K562 (cell line): ENCODE data around the gene UNKL. TPM values are rescaled to one million over a fixed set of nuclear protein-coding genes. Genes with fewer than 3 reads are reported as not detected.

Experiments
- ATAC-seq: fragments of 200-7000 bp; cut with Tn5 transposase; 3 replicates; pipeline ENCODE4 v1.9.1; 2020; ENCODE audit warnings: moderate library complexity
- BruUV-seq: library from RNA; stranded (reverse); fragments of 400-500 nt; replicated peaks from 2 replicates; lab custom pipeline; 2021; lab: Mats Ljungman, UMichigan
- CTCF ChIA-PET: fragments of 300-600 bp; formaldehyde crosslinking; extraction: SDS; loops from one replicate; lab custom pipeline; 2021; ENCODE audit warnings: low intra/inter-chr PET ratio; lab: Yijun Ruan, JAX
- POLR2A ChIA-PET: fragments of 300-600, 350-650 bp; sonication (Branson Sonifier 250); formaldehyde crosslinking; extraction: SDS; loops from one replicate; lab custom pipeline; 2021; ENCODE audit warnings: antibody characterized with exemption, inconsistent platforms; lab: Yijun Ruan, JAX
- DNase-seq, 4 experiments: peaks; one replicate each; pipeline versions ENCODE4 v3.0.0 to v3.0.0-alpha.2; 2011 to 2018; ENCODE audit warnings: low spot score in 3 of 4, mixed read lengths in 3 of 4; ENCODE audit errors: extremely low read depth in 1 of 4
- FAIRE-seq: peaks from 2 replicates; lab custom pipeline; 2011; peaks lifted over from hg19 to GRCh38; lab: Jason Lieb, UNC
- H2AFZ ChIP-seq: 2 replicates; pipeline ENCODE4 v1.6.0; 2011; ENCODE audit warnings: low read depth, low read length, control low read depth, inconsistent platforms
- H3K27ac ChIP-seq: fragments of 200-600 bp; 3 replicates; pipeline ENCODE4 v1.8.0; 2011; ENCODE audit warnings: low read depth, mild to moderate bottlenecking, control low read depth, inconsistent platforms, low read length, moderate library complexity, mixed read lengths; ENCODE audit errors: extremely low read depth
- H3K27me3 ChIP-seq, 2 experiments: fragments of 300-600 bp in 1 of 2; 2 replicates in 1 of 2; 3 replicates in 1 of 2; pipeline versions ENCODE4 v1.6.0 to v1.8.0; 2011; ENCODE audit warnings: inconsistent platforms in 2 of 2, low read length in 2 of 2, mild to moderate bottlenecking in 1 of 2, mixed read lengths in 1 of 2, moderate library complexity in 1 of 2; ENCODE audit not compliant: control insufficient read depth in 2 of 2, insufficient read depth in 2 of 2
- H3K36me3 ChIP-seq: fragments of 300-600 bp; 3 replicates; pipeline ENCODE4 v1.8.0; 2011; ENCODE audit warnings: mild to moderate bottlenecking, low read length, inconsistent platforms; ENCODE audit not compliant: control insufficient read depth, insufficient read depth
- H3K4me1 ChIP-seq, 2 experiments: fragments of 200-600 bp in 1 of 2; replicated peaks in 1 of 2; 2 replicates in 1 of 2; 3 replicates in 1 of 2; pipeline versions ENCODE4 v1.5.1 to v1.8.0; 2011; ENCODE audit warnings: inconsistent platforms in 2 of 2, low read length in 2 of 2, mild to moderate bottlenecking in 1 of 2, mixed read lengths in 1 of 2, moderate library complexity in 1 of 2; ENCODE audit not compliant: control insufficient read depth in 2 of 2, insufficient read depth in 2 of 2
- H3K4me2 ChIP-seq: 2 replicates; pipeline ENCODE4 v1.6.1; 2011; ENCODE audit warnings: low read length, control low read depth, inconsistent platforms, mixed read lengths; ENCODE audit not compliant: insufficient read depth
- H3K4me3 ChIP-seq: fragments of 200-600 bp; sonication (generic), shearing (Covaris generic); 2 replicates; pipeline ENCODE4 v1.5.1; 2016; ENCODE audit warnings: control low read depth, inconsistent platforms
- H3K79me2 ChIP-seq: fragments of 200-600 bp; 3 replicates; pipeline ENCODE4 v1.8.0; 2011; ENCODE audit warnings: low read length, inconsistent platforms; ENCODE audit not compliant: control insufficient read depth, insufficient read depth
- H3K9ac ChIP-seq, 2 experiments: 2 replicates each; pipeline versions ENCODE4 v1.6.0 to v1.6.1; 2011; ENCODE audit warnings: low read depth in 2 of 2, low read length in 2 of 2, control low read depth in 1 of 2, inconsistent platforms in 1 of 2, mild to moderate bottlenecking in 1 of 2, mixed read lengths in 1 of 2; ENCODE audit not compliant: insufficient read depth in 1 of 2
- H3K9me1 ChIP-seq: one replicate; pipeline ENCODE4 v1.6.0; 2011; ENCODE audit warnings: inconsistent platforms, mild to moderate bottlenecking, low read length, moderate library complexity; ENCODE audit not compliant: control insufficient read depth, insufficient read depth
- H3K9me3 ChIP-seq: replicated peaks from 2 replicates; pipeline ENCODE4 v1.5.1; 2011; ENCODE audit warnings: low read depth, low read length, inconsistent platforms; ENCODE audit not compliant: control insufficient read depth, insufficient read depth
- H4K20me1 ChIP-seq: replicated peaks from 2 replicates; pipeline ENCODE4 v1.6.1; 2011; ENCODE audit warnings: low read length, inconsistent platforms, mixed read lengths; ENCODE audit not compliant: control insufficient read depth, insufficient read depth
- ETV5 ChIP-seq: sonication (generic); formaldehyde crosslinking; IDR thresholded peaks from 2 replicates; pipeline ENCODE4 v1.4.0; 2020; ENCODE audit warnings: low read depth, mild to moderate bottlenecking, missing genetic modification reagents
- GABPA ChIP-seq: fragments of 200-800 bp; sonication (Bioruptor generic); conservative IDR thresholded peaks from 2 replicates; pipeline ENCODE4 v1.6.1; 2016; ENCODE audit warnings: low read depth, missing genetic modification characterization, missing compliant biosample characterization
- HDGF ChIP-seq: fragments of 450-650 bp; IDR thresholded peaks from 2 replicates; pipeline ENCODE4 v1.6.1; 2016
- HMG20A ChIP-seq: fragments of 450-650 bp; formaldehyde crosslinking; conservative IDR thresholded peaks from 2 replicates; pipeline ENCODE4 v1.4.0; 2020; ENCODE audit warnings: mild to moderate bottlenecking, mixed read lengths
- HNRNPLL ChIP-seq: fragments of 200-400 bp; formaldehyde crosslinking; IDR thresholded peaks from 2 replicates; pipeline ENCODE4 v1.6.1; 2017; ENCODE audit warnings: low read length, low read depth, mild to moderate bottlenecking; ENCODE audit not compliant: poor library complexity, severe bottlenecking
- LARP7 ChIP-seq: fragments of 450-650 bp; IDR thresholded peaks from 2 replicates; pipeline ENCODE4 v1.6.1; 2016
- NCOA1 ChIP-seq: fragments of 450-650 bp; IDR thresholded peaks from 2 replicates; pipeline ENCODE4 v1.6.1; 2016; ENCODE audit warnings: low read depth
- RBM17 ChIP-seq: fragments of 200-400 bp; formaldehyde crosslinking; IDR thresholded peaks from 2 replicates; pipeline ENCODE4 v1.6.1; 2017; ENCODE audit warnings: low read depth, mild to moderate bottlenecking, low read length, borderline replicate concordance
- RFX1 ChIP-seq: fragments of 450-650 bp; IDR thresholded peaks from 2 replicates; pipeline ENCODE4 v1.6.1; 2016; ENCODE audit warnings: mild to moderate bottlenecking, moderate library complexity
- SRSF9 ChIP-seq: fragments of 200-400 bp; formaldehyde crosslinking; IDR thresholded peaks from 2 replicates; pipeline ENCODE4 v1.6.1; 2017; ENCODE audit warnings: low read depth, low read length, borderline replicate concordance
- TCF7L2 ChIP-seq: fragments of 150-350 bp; IDR thresholded peaks from 2 replicates; pipeline ENCODE4 v1.6.1; 2016; ENCODE audit warnings: low read depth, mild to moderate bottlenecking, low read length, moderate library complexity
- ZBED1 ChIP-seq: IDR thresholded peaks from 2 replicates; pipeline ENCODE4 v1.6.1; 2014
- ZBTB7A ChIP-seq: IDR thresholded peaks from 2 replicates; pipeline ENCODE4 v1.6.1; 2011; ENCODE audit warnings: low read depth, mild to moderate bottlenecking, low read length, moderate library complexity, borderline replicate concordance; ENCODE audit not compliant: control insufficient read depth
- ZFP30 ChIP-seq: fragments of 250-450 bp; sonication (Bioruptor Pico); IDR thresholded peaks from 2 replicates; pipeline ENCODE4 v1.8.0; 2022; ENCODE audit warnings: moderate library complexity, mild to moderate bottlenecking, inconsistent platforms, borderline replicate concordance
- ZNF134 ChIP-seq: fragments of 250-450 bp; sonication (Bioruptor Pico); conservative IDR thresholded peaks from 2 replicates; pipeline ENCODE4 v1.4.0; 2020
- ZNF398 ChIP-seq: fragments of 250-450 bp; sonication (Bioruptor Pico); IDR thresholded peaks from 2 replicates; pipeline ENCODE4 v1.8.0; 2021; ENCODE audit warnings: moderate library complexity, mild to moderate bottlenecking, inconsistent platforms
- ZNF583 ChIP-seq: fragments of 250-450 bp; sonication (Bioruptor Pico); IDR thresholded peaks from 2 replicates; pipeline ENCODE4 v1.4.0; 2020
- WGBS: fragments of 100-300 bp; shearing (Covaris generic); methylation state at CpG from one replicate; pipeline ENCODE4 v1.1.6; 2016; ENCODE audit warnings: low coverage, mixed read lengths; ENCODE audit not compliant: insufficient coverage; ENCODE audit errors: missing lambda C conversion rate; 5-methylcytosine and 5-hydroxymethylcytosine counted together
- in situ Hi-C: fragments of 300-500 bp; cut with MboI; formaldehyde crosslinking; loops from 4 replicates; pipeline ENCODE4 v1.15.0; 2018; ENCODE audit warnings: inconsistent platforms, mixed read lengths
- intact Hi-C: fragments of 100-400 bp; cut with micrococcal nuclease; formaldehyde crosslinking; loops from 2 replicates; pipeline ENCODE4 v1.14.2; 2022
- polyA plus RNA-seq, 8 experiments: library from polyadenylated mRNA; depleted of rRNA in 4 of 8; stranded (reverse) in 5 of 8; unstranded in 3 of 8; fragments of >200 nt; fragmentation: Nextera tagmentation in 2 of 8; fragmentation: Illumina TruSeq in 1 of 8; extraction: Ambion mirVana in 2 of 8; extraction: Trizol in 1 of 8; gene quantifications; 2 replicates each; pipeline versions ENCODE4 v1.2.1 to v1.2.3, GENCODE V29; 2011 to 2014; ENCODE audit warnings: inconsistent platforms in 1 of 8, missing spikeins in 1 of 8
- total RNA-seq, 7 experiments: library from RNA; depleted of rRNA in 6 of 7; stranded (reverse); fragments of >200 nt in 6 of 7; fragmentation: Illumina TruSeq in 2 of 7; extraction: Trizol in 2 of 7; gene quantifications; 2 replicates each; pipeline versions ENCODE4 v1.2.1 to v1.2.3, GENCODE V29; 2011 to 2021; ENCODE audit warnings: low replicate concordance in 1 of 7
- TF ChIP-seq, protein P1 (sequence below), 3 experiments: fragments of 200-800 bp in 1 of 3; sonication (Bioruptor generic) in 1 of 3; sonication (generic) in 1 of 3; formaldehyde crosslinking in 1 of 3; IDR thresholded peaks; 2 replicates each; pipeline versions ENCODE4 v1.6.1 to v1.8.0; 2016 to 2022; ENCODE audit warnings: mild to moderate bottlenecking in 2 of 3, missing compliant biosample characterization in 2 of 3, missing genetic modification characterization in 2 of 3, missing genetic modification reagents in 1 of 3
- TF ChIP-seq, protein P2 (sequence below): fragments of 450-650 bp; IDR thresholded peaks from 2 replicates; pipeline ENCODE4 v1.6.1; 2016

The UNKL gene
- total and polyA plus RNA-seq, 9 of the 15 experiments (the other 6 are each of a cell fraction or from before 2014, with no cell fraction given) = 0.37 to 30.2 (median 5.1) TPM

- TF ChIP-seq ZFP30 (CRISPR knock-in tag) = no peak
- TF ChIP-seq RBM17 = no peak
- no peak for TF ChIP-seq ETV5 (CRISPR knock-in tag)
Measured at GRCh38 chr16:1336619-1337018, 77.9 kb downstream of the UNKL start (continued).

GRCh38 chr16:1335996-1336395 is 78.5 kb downstream of the UNKL start:
- H3K9ac ChIP-seq = no peak overlapping the region
- intact Hi-C loops = no loop called here
- H3K9me1 ChIP-seq = no peaks in the 10 kb centered on the region
- peaks cover 17 to 91% of the 10 kb centered on the region in 2 experiments for H3K4me1 ChIP-seq
- no peaks in the 10 kb centered on the region for H3K79me2 ChIP-seq
- 0 out of 2 replicates have a peak, but pooled peaks cover 9% of the 10 kb centered on the region for H4K20me1 ChIP-seq
- no peaks in the 10 kb centered on the region for H3K36me3 ChIP-seq
- WGBS = 0% methylated on average over 12 of the region's 12 CpGs
- no peak overlapping the region for H3K4me3 ChIP-seq
- H3K9me3 ChIP-seq = no peaks in the 10 kb centered on the region
- in situ Hi-C loops = no loop called here
- no peak for DNase-seq
- no peak overlapping the region for H2AFZ ChIP-seq
- no peak overlapping the region for H3K27ac ChIP-seq
- H3K4me2 ChIP-seq = no peak overlapping the region
- POLR2A ChIA-PET = interaction anchor here (0.6 to 1.4 kb wide), 6 partner anchors 10 to 43 kb away, joined by 3 to 8 read pairs (median 3); no protein-coding TSS in a partner anchor
- FAIRE-seq = no peak
- no TSS peak for BruUV-seq
- ATAC-seq = no peak
- CTCF ChIA-PET = no interaction called here
- peaks cover 6 to 19% of the 10 kb centered on the region in 2 experiments; a peak in 3 of 5 replicates for H3K27me3 ChIP-seq
- TF ChIP-seq ZNF134 (CRISPR knock-in tag) (no peak), LARP7 (no peak), ZBED1 (no peak), SRSF9 (no peak), RFX1 (peak; percentile 89), HMG20A (CRISPR knock-in tag) (no peak), ZBTB7A (peak; percentile 39; the same call in 1 of the 2 replicates), HDGF (no peak), GABPA (tag) (no peak), NCOA1 (no peak), ZNF398 (no peak), ZNF583 (no peak), HNRNPLL (peak; percentile 99), TCF7L2 (no peak)
- TF ChIP-seq, protein P1, sequence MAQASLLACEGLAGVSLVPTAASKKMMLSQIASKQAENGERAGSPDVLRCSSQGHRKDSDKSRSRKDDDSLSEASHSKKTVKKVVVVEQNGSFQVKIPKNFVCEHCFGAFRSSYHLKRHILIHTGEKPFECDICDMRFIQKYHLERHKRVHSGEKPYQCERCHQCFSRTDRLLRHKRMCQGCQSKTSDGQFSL (CRISPR knock-in tag; IDR thresholded peaks at IDR 0.05) = no peak
- TF ChIP-seq, protein P1 (tag; IDR thresholded peaks at IDR 0.05) = no peak
- TF ChIP-seq, protein P2, sequence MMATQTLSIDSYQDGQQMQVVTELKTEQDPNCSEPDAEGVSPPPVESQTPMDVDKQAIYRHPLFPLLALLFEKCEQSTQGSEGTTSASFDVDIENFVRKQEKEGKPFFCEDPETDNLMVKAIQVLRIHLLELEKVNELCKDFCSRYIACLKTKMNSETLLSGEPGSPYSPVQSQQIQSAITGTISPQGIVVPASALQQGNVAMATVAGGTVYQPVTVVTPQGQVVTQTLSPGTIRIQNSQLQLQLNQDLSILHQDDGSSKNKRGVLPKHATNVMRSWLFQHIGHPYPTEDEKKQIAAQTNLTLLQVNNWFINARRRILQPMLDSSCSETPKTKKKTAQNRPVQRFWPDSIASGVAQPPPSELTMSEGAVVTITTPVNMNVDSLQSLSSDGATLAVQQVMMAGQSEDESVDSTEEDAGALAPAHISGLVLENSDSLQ = no peak
